DMS79 (cell line): ENCODE results near the gene RAB30.
A peak's percentile ranks its signal among the peaks of the same experiment; 100 is the strongest.

Experiments used
- DNase-seq: peaks from one replicate; lab custom pipeline; 2025; lab: John Stamatoyannopoulos, UW

RAB30 gene

DNA sequence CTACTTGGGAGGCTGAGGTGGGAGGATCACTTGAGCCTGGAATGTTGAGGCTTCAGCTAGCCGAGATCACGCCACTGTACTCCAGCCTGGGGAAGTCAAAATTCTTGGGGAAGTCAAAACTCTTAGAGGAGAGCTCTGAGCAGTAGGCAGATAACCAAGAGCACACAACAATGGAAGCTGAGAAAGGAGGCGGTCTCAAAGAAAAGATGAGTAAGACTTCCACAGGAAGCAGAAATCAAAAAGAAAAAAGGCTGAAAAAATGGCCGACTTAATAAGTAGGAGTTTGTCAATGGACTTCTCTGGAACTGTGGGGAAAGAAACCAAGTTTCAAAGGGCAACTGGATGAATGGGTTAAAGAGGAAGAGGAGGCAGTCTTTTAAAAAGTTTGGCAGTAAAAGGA is 32.1 kb downstream of the RAB30 start:
- DNase-seq: no peak

DNA sequence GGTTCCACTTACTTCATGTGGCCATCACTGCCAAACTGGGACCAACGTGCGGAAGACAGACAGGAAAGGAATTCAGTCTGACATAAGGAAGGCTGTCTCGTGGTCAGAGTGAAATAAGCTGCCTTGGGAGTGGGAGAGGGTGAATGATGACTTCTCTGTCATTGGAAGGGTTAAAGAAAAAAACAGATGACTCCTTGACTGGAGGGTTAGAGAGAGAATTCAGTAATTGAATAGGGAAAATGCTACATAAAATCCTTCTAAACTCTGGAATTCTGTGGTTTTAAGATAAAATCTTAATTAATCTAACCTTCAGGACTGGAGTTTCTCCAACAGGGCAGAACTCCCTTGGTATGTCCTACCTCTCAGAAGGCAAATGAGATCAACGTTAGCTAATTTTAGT is 33.8 kb downstream of the RAB30 start:
- DNase-seq: no peak

GRCh38 chr11:83036701-83037100 is 35.0 kb downstream of the RAB30 start:
- no peak for DNase-seq

DNA sequence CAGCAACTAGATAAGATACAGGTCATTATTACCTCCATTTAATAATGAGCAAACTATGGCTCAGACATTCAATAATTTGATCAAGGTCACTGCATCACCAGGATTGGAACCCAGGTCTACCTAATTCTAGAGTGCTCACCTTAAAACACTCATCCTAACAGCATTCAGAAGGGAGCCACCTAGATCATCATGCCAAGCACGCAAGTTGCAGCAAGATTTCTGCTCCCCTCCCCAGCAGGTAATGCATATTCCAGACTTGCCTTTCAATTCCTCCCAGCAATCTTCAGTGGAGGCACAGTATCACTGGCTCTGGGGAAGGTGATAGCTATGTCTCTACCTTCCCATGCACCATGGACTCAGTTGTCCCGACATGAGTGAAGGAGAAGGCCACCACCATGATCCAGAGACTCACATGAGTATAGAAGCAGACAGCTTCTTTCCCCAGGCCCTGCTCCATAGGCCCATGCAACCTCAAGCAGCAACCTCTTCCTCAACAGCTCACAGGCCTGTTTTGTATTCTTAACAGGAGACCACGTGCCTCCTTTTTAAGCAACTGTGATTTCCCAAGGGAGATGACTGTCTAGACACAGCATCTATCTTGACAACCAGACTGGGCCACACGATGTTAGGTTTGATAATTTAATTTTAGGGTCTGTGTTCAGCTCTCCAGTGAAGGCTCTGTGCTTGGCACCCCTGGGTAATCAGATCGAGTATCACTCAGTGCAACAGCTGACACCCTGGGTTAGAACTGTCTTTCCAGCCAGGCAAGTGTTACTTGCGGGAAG is 36.4 kb downstream of the RAB30 start:
- DNase-seq: no peak

DNA sequence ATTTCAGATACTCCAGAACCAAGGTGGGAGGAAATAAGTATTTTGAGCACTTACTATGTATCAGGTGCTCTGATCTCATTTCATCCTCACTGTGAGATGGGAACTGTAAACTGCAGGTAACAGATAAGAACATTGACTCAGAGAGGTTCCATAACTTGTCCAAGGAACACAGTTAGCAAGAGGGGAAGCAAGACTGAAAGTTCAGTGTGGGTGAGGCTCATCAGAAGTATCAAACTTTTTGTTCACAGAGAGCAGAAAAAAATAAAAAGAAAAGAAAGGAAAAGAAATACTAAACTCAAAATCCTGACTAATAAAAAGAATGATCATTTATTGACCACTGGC is 37.1 kb downstream of the RAB30 start:
- no peak for DNase-seq

- DNase-seq: peak; percentile 57
Observed at GRCh38 chr11:83033972-83034672, 37.6 kb downstream of the RAB30 start.

DNA sequence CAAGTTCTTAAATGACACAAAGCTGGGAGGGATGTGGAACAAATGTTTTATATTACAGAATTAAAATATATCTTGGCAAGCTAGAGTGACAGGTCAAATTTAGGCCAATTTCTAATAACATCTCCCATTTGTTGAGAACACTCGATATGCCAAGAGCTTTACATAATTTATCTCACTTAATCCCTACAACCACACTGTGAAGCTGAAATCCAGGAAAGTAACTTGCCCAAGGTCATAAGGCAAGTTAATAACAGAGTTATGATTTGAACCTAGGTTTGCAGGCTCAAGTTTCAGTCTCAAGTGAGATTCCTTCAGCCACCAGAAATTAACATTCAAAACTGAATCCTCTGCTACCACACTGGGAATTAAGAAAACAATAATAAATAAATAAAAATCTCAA is 38.3 kb downstream of the RAB30 start:
- no peak for DNase-seq

DNA sequence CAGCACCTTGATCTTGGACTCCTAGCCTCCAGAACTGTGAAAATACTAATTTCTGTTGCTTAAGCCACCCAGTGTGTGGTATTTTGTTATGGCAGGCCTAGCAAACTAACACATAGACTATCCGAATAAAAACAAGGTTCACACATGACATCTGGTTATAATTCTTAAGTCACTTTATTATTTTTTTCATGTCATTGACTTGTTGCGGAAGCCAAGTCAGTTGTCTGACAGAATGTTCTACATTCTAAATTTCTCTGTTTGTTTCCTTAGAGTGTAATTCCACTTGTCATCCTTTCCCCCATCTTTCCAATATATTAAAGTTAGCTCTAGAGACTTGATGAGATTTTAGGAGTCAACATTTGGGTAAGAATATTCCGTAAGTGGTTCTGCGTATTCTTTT is 40.6 kb downstream of the RAB30 start:
- DNase-seq: no peak

- no peak for DNase-seq
Observed at GRCh38 chr11:83027794-83028193, 43.9 kb downstream of the RAB30 start.

- DNase-seq: no peak
Observed at GRCh38 chr11:83027289-83027688, 44.4 kb downstream of the RAB30 start.

DNA sequence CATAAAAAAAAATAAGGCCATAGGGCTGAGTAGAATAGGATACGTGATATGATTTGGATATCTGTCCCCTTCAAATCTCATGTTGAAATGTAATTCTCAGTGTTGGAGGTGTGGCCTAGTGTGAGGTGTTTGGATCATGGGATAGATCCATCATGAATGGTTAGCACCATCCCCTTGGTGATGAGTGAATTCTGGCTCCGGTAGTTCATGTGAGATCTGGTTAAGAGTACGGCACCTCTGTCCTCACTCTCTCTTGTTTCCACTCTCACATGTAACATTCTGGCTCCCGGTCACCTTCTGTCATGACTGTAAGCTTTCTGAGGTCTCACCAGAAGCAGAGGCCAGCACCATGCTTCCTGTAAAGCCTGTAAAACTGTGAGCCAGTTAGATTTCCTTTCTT is 45.5 kb downstream of the RAB30 start:
- no peak for DNase-seq

- peak; percentile 36 for DNase-seq
Observed at GRCh38 chr11:83025267-83025704, 46.4 kb downstream of the RAB30 start.

- no peak for DNase-seq
Observed at GRCh38 chr11:83024270-83024854, 47.3 kb downstream of the RAB30 start.

DNA sequence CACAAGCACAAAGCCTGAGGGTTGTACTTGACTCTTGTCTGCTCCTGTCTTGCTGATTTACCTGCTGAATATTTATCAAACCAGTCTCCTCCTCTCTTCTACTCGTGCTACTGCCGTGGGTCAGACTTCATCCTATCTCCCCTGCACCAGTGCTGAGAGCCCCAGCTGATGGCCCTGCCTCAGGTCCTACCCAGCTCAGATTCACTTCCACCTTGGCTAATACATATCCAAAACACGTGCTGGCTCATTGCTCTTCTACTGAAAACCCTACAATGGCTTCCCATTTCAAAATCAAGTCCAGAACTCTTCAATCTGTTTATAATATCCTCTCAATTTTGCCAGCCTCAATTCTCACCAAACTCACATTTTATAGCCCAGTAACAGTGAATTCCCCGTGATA is 48.3 kb downstream of the RAB30 start:
- DNase-seq: no peak

GRCh38 chr11:83021780-83022125 is 49.9 kb downstream of the RAB30 start:
- no peak for DNase-seq

DNA sequence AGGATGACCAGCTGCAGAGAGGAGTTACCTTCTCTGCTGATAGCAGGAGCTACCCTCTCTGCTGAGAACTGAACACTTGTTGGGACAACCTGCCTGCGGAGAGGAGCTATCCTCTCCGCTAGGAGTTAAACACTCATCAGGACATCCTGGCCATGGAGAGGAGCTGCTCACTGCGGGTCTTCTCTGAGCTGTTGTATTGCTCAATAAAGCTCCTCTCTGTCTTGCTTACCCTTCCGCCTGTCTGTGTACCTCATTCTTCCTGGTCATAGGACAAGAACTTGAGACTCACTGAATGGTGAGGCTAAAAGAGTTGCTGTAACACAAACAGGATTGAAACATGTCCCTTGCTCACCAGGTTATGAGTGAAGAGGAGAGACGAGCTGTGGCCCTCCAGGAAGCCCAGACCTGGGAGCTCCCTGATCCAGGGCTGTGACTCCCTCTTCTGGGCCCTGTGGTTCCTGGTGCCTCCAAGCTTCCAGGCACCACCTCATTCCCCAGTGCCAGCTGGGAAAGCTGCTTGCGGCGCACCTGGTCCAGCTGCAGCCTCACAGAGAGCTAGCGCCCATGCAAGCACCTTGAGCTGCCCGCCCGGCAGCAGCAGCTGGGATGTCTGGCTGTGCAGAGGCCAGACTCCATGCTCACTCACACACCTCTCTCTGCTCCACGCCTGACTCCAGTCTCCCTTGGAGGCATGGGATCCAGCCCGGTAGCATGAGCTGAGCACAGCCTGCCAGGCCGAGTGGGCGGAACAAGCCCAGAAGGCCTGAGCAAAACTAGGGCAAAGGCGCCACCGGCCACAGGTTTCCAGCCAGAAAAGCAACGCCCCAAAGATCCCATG is 50.5 kb downstream of the RAB30 start:
- no peak for DNase-seq

DNA sequence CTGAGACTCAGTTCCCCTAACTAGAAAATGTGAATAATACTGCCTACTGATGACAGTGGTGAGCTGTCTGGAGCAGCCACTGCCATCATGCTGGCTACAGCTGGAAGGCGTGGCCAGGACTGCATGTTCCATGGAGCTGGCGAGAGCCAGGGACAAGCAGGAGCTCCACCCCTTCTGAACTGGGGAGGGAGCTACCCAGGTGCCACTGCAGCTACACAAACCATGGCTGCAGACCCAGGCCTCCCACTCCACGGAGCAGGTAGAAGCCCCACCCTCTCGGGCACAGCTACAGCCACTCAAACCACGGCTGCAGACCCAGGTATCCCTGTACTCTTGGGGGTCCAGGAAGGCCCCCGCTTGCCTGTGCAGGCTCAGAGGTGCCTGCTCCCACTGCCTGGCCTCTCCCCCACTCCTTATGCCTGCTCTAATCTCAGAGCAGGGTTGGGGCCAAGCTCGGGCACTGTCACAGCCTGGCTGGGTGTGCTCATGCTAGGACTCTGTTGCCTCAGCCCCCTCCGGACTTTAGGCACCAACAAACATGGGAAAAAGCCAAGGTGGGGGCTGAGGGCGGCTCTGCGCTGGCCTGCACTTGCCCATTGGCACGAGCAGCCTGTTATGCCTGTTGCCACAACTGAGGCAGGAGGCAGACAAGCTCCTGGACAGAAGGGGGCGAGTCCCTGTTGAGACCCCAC is 51.7 kb downstream of the RAB30 start:
- DNase-seq: no peak

DNA sequence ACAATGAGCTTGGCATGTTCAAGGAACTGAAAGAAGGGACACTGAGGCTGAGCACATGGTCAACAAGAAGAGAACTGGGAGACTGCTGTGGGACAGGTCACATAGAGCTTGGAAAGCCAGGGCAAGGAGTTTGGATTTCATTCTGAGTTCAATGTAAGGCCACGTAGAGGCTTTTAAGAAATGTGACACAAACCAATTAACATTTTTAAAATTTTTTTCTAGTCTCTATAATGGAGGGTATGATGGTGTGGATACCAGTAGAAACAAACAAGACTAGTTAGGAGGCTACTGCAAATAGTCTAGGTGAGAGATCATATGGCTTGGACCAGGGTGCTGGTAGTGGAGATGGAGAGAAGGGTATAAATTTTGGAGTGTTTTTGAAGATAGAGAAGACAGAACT is 56.7 kb downstream of the RAB30 start:
- no peak for DNase-seq

GRCh38 chr11:83012168-83013067 is 59.3 kb downstream of the RAB30 start:
- no peak for DNase-seq

- DNase-seq: no peak
Observed at GRCh38 chr11:83011333-83012167, 60.1 kb downstream of the RAB30 start.
